HEK293 (cell line): ENCODE results near the gene BCL11B.

Experiments used
- CTCF ChIA-PET: fragments of 350-600 bp; formaldehyde crosslinking; extraction: SDS; loops from one replicate; lab custom pipeline; 2021; ENCODE audit warnings: antibody characterized with exemption; lab: Yijun Ruan, JAX
- POLR2A ChIA-PET: fragments of 300-600 bp; formaldehyde crosslinking; extraction: SDS; loops from one replicate; lab custom pipeline; 2020; ENCODE audit warnings: antibody characterized with exemption, inconsistent platforms; lab: Yijun Ruan, JAX
- H3K27ac ChIP-seq: fragments of 200-500 bp; sonication (Bioruptor generic); 2 replicates; pipeline ENCODE4 v1.5.1; 2014; ENCODE audit warnings: low read depth, low read length, control low read depth, inconsistent platforms; ENCODE audit errors: extremely low read depth
- H3K36me3 ChIP-seq, 2 experiments: fragments of 200-500 bp in 1 of 2; sonication (Bioruptor generic) in 1 of 2; 1 replicate in 1 of 2; 2 replicates in 1 of 2; pipeline ENCODE4 v1.5.1; 2014 to 2017; ENCODE audit warnings: inconsistent platforms in 2 of 2, low read length in 2 of 2; ENCODE audit not compliant: control insufficient read depth in 2 of 2, insufficient read depth in 1 of 2
- H3K4me1 ChIP-seq: fragments of 200-500 bp; sonication (Bioruptor generic); 2 replicates; pipeline ENCODE4 v1.5.1; 2014; ENCODE audit warnings: mild to moderate bottlenecking, low read length, inconsistent platforms; ENCODE audit not compliant: control insufficient read depth, insufficient read depth
- H3K4me3 ChIP-seq: 2 replicates; pipeline ENCODE4 v1.5.1; 2011; ENCODE audit warnings: low read depth, mild to moderate bottlenecking, control low read depth, low read length, moderate library complexity
- H3K9me3 ChIP-seq: fragments of 200-500 bp; sonication (Bioruptor generic); 2 replicates; pipeline ENCODE4 v1.5.1; 2014; ENCODE audit warnings: low read depth, low read length, inconsistent platforms; ENCODE audit not compliant: control insufficient read depth, insufficient read depth
- BCL11A ChIP-seq: fragments of 450-650 bp; formaldehyde crosslinking; IDR thresholded peaks from 2 replicates; pipeline ENCODE4 v1.5.1; 2016; ENCODE audit warnings: low read depth, missing biosample characterization, missing genetic modification characterization
- FEZF1 ChIP-seq: fragments of 450-650 bp; formaldehyde crosslinking; IDR thresholded peaks from 2 replicates; pipeline ENCODE4 v1.5.1; 2016; ENCODE audit warnings: missing biosample characterization, missing genetic modification characterization
- KLF1 ChIP-seq: fragments of 450-650 bp; formaldehyde crosslinking; IDR thresholded peaks from 2 replicates; pipeline ENCODE4 v1.5.1; 2016; ENCODE audit warnings: missing biosample characterization, missing genetic modification characterization
- MEIS1 ChIP-seq: sonication (generic); formaldehyde crosslinking; IDR thresholded peaks from 2 replicates; pipeline ENCODE4 v1.8.1; 2022; ENCODE audit warnings: missing genetic modification reagents, mild to moderate bottlenecking, borderline replicate concordance
- PRDM1 ChIP-seq: fragments of 450-650 bp; formaldehyde crosslinking; IDR thresholded peaks from 2 replicates; pipeline ENCODE4; 2016; ENCODE audit warnings: missing biosample characterization, missing genetic modification characterization
- PRDM4 ChIP-seq: fragments of 450-650 bp; formaldehyde crosslinking; IDR thresholded peaks from 2 replicates; pipeline ENCODE4 v1.5.1; 2017; ENCODE audit warnings: missing biosample characterization, missing genetic modification characterization
- REPIN1 ChIP-seq: fragments of 450-650 bp; formaldehyde crosslinking; IDR thresholded peaks from 2 replicates; pipeline ENCODE4 v1.5.1; 2017; ENCODE audit warnings: missing biosample characterization, missing genetic modification characterization, low read depth
- SP7 ChIP-seq: fragments of 450-650 bp; formaldehyde crosslinking; IDR thresholded peaks from 2 replicates; pipeline ENCODE4 v1.5.1; 2016; ENCODE audit warnings: missing biosample characterization, missing genetic modification characterization
- WT1 ChIP-seq: fragments of 450-650 bp; formaldehyde crosslinking; IDR thresholded peaks from 2 replicates; pipeline ENCODE4 v1.5.1; 2016; ENCODE audit warnings: missing biosample characterization, missing genetic modification characterization
- YY2 ChIP-seq: fragments of 450-650 bp; formaldehyde crosslinking; IDR thresholded peaks from 2 replicates; pipeline ENCODE4 v1.5.1; 2016; ENCODE audit warnings: missing biosample characterization, missing genetic modification characterization
- ZNF112 ChIP-seq: fragments of 450-650 bp; formaldehyde crosslinking; IDR thresholded peaks from 2 replicates; pipeline ENCODE4 v1.5.0; 2017; ENCODE audit warnings: missing biosample characterization, missing genetic modification characterization
- ZNF146 ChIP-seq: fragments of 450-650 bp; formaldehyde crosslinking; IDR thresholded peaks from 2 replicates; pipeline ENCODE4 v1.5.1; 2016; ENCODE audit warnings: missing biosample characterization, missing genetic modification characterization
- ZNF175 ChIP-seq: fragments of 450-650 bp; formaldehyde crosslinking; IDR thresholded peaks from 2 replicates; pipeline ENCODE4 v1.5.1; 2016; ENCODE audit warnings: missing biosample characterization, missing genetic modification characterization
- ZNF18 ChIP-seq: fragments of 450-650 bp; formaldehyde crosslinking; IDR thresholded peaks from 2 replicates; pipeline ENCODE4 v1.5.1; 2016; ENCODE audit warnings: missing biosample characterization, missing genetic modification characterization
- ZNF394 ChIP-seq: fragments of 450-650 bp; formaldehyde crosslinking; IDR thresholded peaks from 2 replicates; pipeline ENCODE4 v1.5.1; 2016; ENCODE audit warnings: missing biosample characterization, missing genetic modification characterization, mild to moderate bottlenecking, moderate library complexity, borderline replicate concordance
- ZNF433 ChIP-seq: fragments of 450-650 bp; formaldehyde crosslinking; IDR thresholded peaks from 2 replicates; pipeline ENCODE4 v1.5.1; 2016; ENCODE audit warnings: missing biosample characterization, missing genetic modification characterization, low read depth
- ZNF501 ChIP-seq: fragments of 450-650 bp; formaldehyde crosslinking; IDR thresholded peaks from 2 replicates; pipeline ENCODE4 v1.5.1; 2016; ENCODE audit warnings: missing biosample characterization, missing genetic modification characterization
- ZNF530 ChIP-seq: fragments of 450-650 bp; formaldehyde crosslinking; IDR thresholded peaks from 2 replicates; pipeline ENCODE4 v1.5.1; 2016; ENCODE audit warnings: low read depth, missing biosample characterization, missing genetic modification characterization
- ZNF555 ChIP-seq: fragments of 450-650 bp; formaldehyde crosslinking; conservative IDR thresholded peaks from 2 replicates; pipeline ENCODE4 v1.5.1; 2017; ENCODE audit warnings: missing biosample characterization, mild to moderate bottlenecking, missing genetic modification characterization, inconsistent platforms
- ZNF621 ChIP-seq: fragments of 450-650 bp; formaldehyde crosslinking; IDR thresholded peaks from 2 replicates; pipeline ENCODE4 v1.5.1; 2017; ENCODE audit warnings: missing biosample characterization, missing genetic modification characterization
- ZNF704 ChIP-seq: fragments of 450-650 bp; formaldehyde crosslinking; IDR thresholded peaks from 2 replicates; pipeline ENCODE4 v1.5.1; 2016; ENCODE audit warnings: missing biosample characterization, missing genetic modification characterization
- ZNF707 ChIP-seq: fragments of 450-650 bp; formaldehyde crosslinking; IDR thresholded peaks from 2 replicates; pipeline ENCODE4 v1.5.1; 2016; ENCODE audit warnings: missing biosample characterization, missing genetic modification characterization
- ZNF792 ChIP-seq: fragments of 450-650 bp; formaldehyde crosslinking; IDR thresholded peaks from 2 replicates; pipeline ENCODE4 v1.5.1; 2016; ENCODE audit warnings: missing biosample characterization, missing genetic modification characterization

The BCL11B gene

GRCh38 chr14:99155173-99156089 lies 116.6 kb downstream of the BCL11B start (continued):
- TF ChIP-seq FEZF1, result no peak
- no peak for TF ChIP-seq ZNF18 (tag by site-specific recombination)
- TF ChIP-seq PRDM4 (tag by site-specific recombination), result no peak
- TF ChIP-seq ZNF704 (tag by site-specific recombination), result no peak
- TF ChIP-seq ZNF501 (tag by site-specific recombination), result no peak
- no peak for TF ChIP-seq BCL11A (tag by site-specific recombination)
- no peak for TF ChIP-seq ZNF433
- TF ChIP-seq ZNF394 (tag by site-specific recombination), result no peak

- no peak overlapping the region for H3K27ac ChIP-seq
- no peaks in the 10 kb centered on the region for H3K9me3 ChIP-seq
- CTCF ChIA-PET, result interaction anchor here (0.6 kb wide), 1 partner anchor 795 kb away, joined by 3 read pairs; no protein-coding TSS in a partner anchor
- H3K4me1 ChIP-seq, result no peaks in the 10 kb centered on the region
- TF ChIP-seq ZNF146 (no peak), PRDM1 (tag by site-specific recombination) (no peak), REPIN1 (tag by site-specific recombination) (no peak), ZNF530 (tag by site-specific recombination) (no peak)
- TF ChIP-seq, all 188 proteins: peak for 0
- no peaks in the 10 kb centered on the region for H3K36me3 ChIP-seq
- POLR2A ChIA-PET, result no interaction called here
- H3K4me3 ChIP-seq, result no peak overlapping the region
Measured at GRCh38 chr14:99150236-99150635, 121.8 kb downstream of the BCL11B start.

- no peaks in the 10 kb centered on the region for H3K9me3 ChIP-seq
- H3K27ac ChIP-seq, result no peak overlapping the region
- ChIA-PET CTCF (no interaction called here), POLR2A (no interaction called here)
- H3K4me3 ChIP-seq, result no peak overlapping the region
- no peak for TF ChIP-seq WT1 (tag by site-specific recombination)
- no peak for TF ChIP-seq ZNF621
- no peak for TF ChIP-seq KLF1
- TF ChIP-seq ZNF707 (tag by site-specific recombination), result no peak
- no peak for TF ChIP-seq MEIS1 (CRISPR knock-in tag)
- no peak for TF ChIP-seq ZNF112 (tag by site-specific recombination)
- no peak for TF ChIP-seq ZNF175
- no peak for TF ChIP-seq ZNF555 (tag by site-specific recombination)
- no peak for TF ChIP-seq SP7
- TF ChIP-seq ZNF792, result no peak
- no peak for TF ChIP-seq YY2 (tag by site-specific recombination)
- no peaks in the 10 kb centered on the region for H3K36me3 ChIP-seq
- no peaks in the 10 kb centered on the region for H3K4me1 ChIP-seq
Measured at GRCh38 chr14:99148861-99149610, 123.0 kb downstream of the BCL11B start.
